ENCODE measurements around the gene EDNRA. TPM values are rescaled to one million over a fixed set of nuclear protein-coding genes. Genes with fewer than 3 reads are reported as not detected.

EDNRA gene
- total and polyA plus RNA-seq, 9 of the 15 experiments (the other 6 are each of a cell fraction or from before 2014, with no cell fraction given) = not detected

DNA sequence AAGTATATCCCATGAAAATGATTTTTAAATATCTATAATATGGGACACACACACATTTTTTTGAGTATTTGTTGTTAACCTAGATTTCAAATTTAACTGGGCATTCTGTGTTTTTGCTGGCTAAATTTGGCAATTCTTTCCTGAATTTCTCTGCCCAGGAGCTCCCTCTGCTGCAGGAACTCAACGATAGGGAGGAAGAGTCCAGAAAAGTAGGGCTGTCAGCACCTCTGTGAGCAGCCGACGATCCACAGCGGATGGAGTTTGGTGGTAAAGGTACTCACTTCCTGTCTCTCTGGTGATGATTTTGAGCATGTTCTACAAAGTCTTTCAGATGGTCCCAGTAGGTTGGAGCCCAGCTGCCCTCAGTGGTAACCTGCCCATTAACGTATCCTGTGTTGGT, 113.2 kb downstream of the EDNRA start:
- BruUV-seq (replicated peaks) = no TSS peak
- H2AFZ ChIP-seq (ENCODE audit: low read depth, low read length) = no peak overlapping the region
- H3K9me1 ChIP-seq (ENCODE audit: control insufficient read depth, insufficient read depth, low read length) = no peaks in the 10 kb centered on the region
- no peaks in the 10 kb centered on the region for H3K36me3 ChIP-seq (ENCODE audit: control insufficient read depth, insufficient read depth, low read length)
- no peak overlapping the region for H3K9ac ChIP-seq (ENCODE audit: insufficient read depth in 1 of 2, low read depth in 2 of 2, low read length in 2 of 2)
- TF ChIP-seq CHD4 (IDR thresholded peaks at IDR 0.05; ENCODE audit: insufficient read depth, insufficient replicate concordance, low read depth, low read length, poor library complexity, severe bottlenecking) (no peak), RAD21 (CRISPR knock-in tag; conservative IDR thresholded peaks at IDR 0.05 in 1 of 2, IDR thresholded peaks at IDR 0.05 in 1 of 2) (0 out of 4 replicates have a peak, but pooled peaks of 1 of the 2 experiments have one; percentile 10)
- TF ChIP-seq, protein P1, sequence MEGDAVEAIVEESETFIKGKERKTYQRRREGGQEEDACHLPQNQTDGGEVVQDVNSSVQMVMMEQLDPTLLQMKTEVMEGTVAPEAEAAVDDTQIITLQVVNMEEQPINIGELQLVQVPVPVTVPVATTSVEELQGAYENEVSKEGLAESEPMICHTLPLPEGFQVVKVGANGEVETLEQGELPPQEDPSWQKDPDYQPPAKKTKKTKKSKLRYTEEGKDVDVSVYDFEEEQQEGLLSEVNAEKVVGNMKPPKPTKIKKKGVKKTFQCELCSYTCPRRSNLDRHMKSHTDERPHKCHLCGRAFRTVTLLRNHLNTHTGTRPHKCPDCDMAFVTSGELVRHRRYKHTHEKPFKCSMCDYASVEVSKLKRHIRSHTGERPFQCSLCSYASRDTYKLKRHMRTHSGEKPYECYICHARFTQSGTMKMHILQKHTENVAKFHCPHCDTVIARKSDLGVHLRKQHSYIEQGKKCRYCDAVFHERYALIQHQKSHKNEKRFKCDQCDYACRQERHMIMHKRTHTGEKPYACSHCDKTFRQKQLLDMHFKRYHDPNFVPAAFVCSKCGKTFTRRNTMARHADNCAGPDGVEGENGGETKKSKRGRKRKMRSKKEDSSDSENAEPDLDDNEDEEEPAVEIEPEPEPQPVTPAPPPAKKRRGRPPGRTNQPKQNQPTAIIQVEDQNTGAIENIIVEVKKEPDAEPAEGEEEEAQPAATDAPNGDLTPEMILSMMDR (IDR thresholded peaks at IDR 0.05 in 2 of 3, conservative IDR thresholded peaks at IDR 0.05 in 1 of 3; ENCODE audit: insufficient read depth in 2 of 3, low read depth in 1 of 3, low read length in 3 of 3) = peak in 2 of 3 experiments; percentile 17 to 20; a peak in 1 of 6 replicates
- intact Hi-C loops (cut with micrococcal nuclease) (no loop called here), in situ Hi-C loops (cut with MboI) (loop anchor here (10.0 to 25.0 kb wide), 2 partner anchors 429 to 582 kb away; no protein-coding TSS in a partner anchor)
- ATAC-seq = peak; percentile 48; the same call in 1 of the 3 replicates
- no peaks in the 10 kb centered on the region for H3K79me2 ChIP-seq (ENCODE audit: control insufficient read depth, insufficient read depth, low read length)
- H4K20me1 ChIP-seq (replicated peaks; ENCODE audit: control insufficient read depth, insufficient read depth, low read length) = no peaks in the 10 kb centered on the region
- no peak overlapping the region for H3K4me2 ChIP-seq (ENCODE audit: insufficient read depth, low read length)
- no peak for DNase-seq (ENCODE audit: extremely low read depth in 1 of 4, low spot score in 3 of 4)
- H3K27ac ChIP-seq (ENCODE audit: extremely low read depth, low read depth, low read length) = no peak overlapping the region
- FAIRE-seq = no peak
- WGBS (ENCODE audit: insufficient coverage, low coverage, missing lambda C conversion rate) = 0% methylated on average over 5 of the region's 5 CpGs
- ChIA-PET CTCF (ENCODE audit: low intra/inter-chr PET ratio) (no interaction called here), POLR2A (no interaction called here)
- H3K4me3 ChIP-seq = no peak overlapping the region
- H3K9me3 ChIP-seq (replicated peaks; ENCODE audit: control insufficient read depth, insufficient read depth, low read depth, low read length) = no peaks in the 10 kb centered on the region
- no peaks in the 10 kb centered on the region for H3K4me1 ChIP-seq (replicated peaks in 1 of 2; ENCODE audit: control insufficient read depth in 2 of 2, insufficient read depth in 2 of 2, low read length in 2 of 2)
- peaks cover 0 to 5% of the 10 kb centered on the region in 2 experiments; a peak in 1 of 5 replicates for H3K27me3 ChIP-seq (ENCODE audit: control insufficient read depth in 2 of 2, insufficient read depth in 2 of 2, low read length in 2 of 2)

Other genes with a start within 250 kb of the EDNRA start
- 11.8 and 14.2 TPM in 2 replicates for gene TMEM184C, start 136.3 kb downstream of the EDNRA start, total RNA-seq (2014; rRNA removed)
- gene TMEM184C, start 136.3 kb downstream of the EDNRA start, total RNA-seq (2014; rRNA removed; fragmentation: Illumina TruSeq; extraction: Trizol) = 19.7 and 20.1 TPM in 2 replicates
- 19.8 and 20.6 TPM in 2 replicates for gene TMEM184C, start 136.3 kb downstream of the EDNRA start, total RNA-seq (2015; rRNA removed; fragmentation: Illumina TruSeq; extraction: Trizol)
- gene TMEM184C, start 136.3 kb downstream of the EDNRA start, total RNA-seq (2021) = 18.2 and 20.9 TPM in 2 replicates
- gene TMEM184C, start 136.3 kb downstream of the EDNRA start, polyA plus RNA-seq (2011; rRNA removed) = 18.6 and 20.2 TPM in 2 replicates
- gene TMEM184C, start 136.3 kb downstream of the EDNRA start, polyA plus RNA-seq (2014; fragmentation: Illumina TruSeq; extraction: Trizol) = 20.3 and 24.2 TPM in 2 replicates
- gene TMEM184C, start 136.3 kb downstream of the EDNRA start, polyA plus RNA-seq (2014; fragmentation: Nextera tagmentation; extraction: Ambion mirVana) = 1 to 10 TPM; 3.9 to 4.8 TPM
- gene TMEM184C, start 136.3 kb downstream of the EDNRA start, polyA plus RNA-seq (2014; rRNA removed) = 8.0 and 10.5 TPM in 2 replicates
- gene PRMT9, start 203.1 kb downstream of the EDNRA start, total RNA-seq (2014; rRNA removed) = 7.2 and 7.9 TPM in 2 replicates
- gene PRMT9, start 203.1 kb downstream of the EDNRA start, total RNA-seq (2014; rRNA removed; fragmentation: Illumina TruSeq; extraction: Trizol) = 11.9 and 12.7 TPM in 2 replicates
- gene PRMT9, start 203.1 kb downstream of the EDNRA start, total RNA-seq (2015; rRNA removed; fragmentation: Illumina TruSeq; extraction: Trizol) = 11.5 and 12.0 TPM in 2 replicates
- 8.2 and 8.3 TPM in 2 replicates for gene PRMT9, start 203.1 kb downstream of the EDNRA start, total RNA-seq (2021)
- gene PRMT9, start 203.1 kb downstream of the EDNRA start, polyA plus RNA-seq (2011; rRNA removed) = 12.1 and 15.6 TPM in 2 replicates
- gene PRMT9, start 203.1 kb downstream of the EDNRA start, polyA plus RNA-seq (2014; fragmentation: Illumina TruSeq; extraction: Trizol) = 6.0 and 7.1 TPM in 2 replicates
- 1 to 10 TPM; 3.5 to 4.7 TPM for gene PRMT9, start 203.1 kb downstream of the EDNRA start, polyA plus RNA-seq (2014; fragmentation: Nextera tagmentation; extraction: Ambion mirVana)
- gene PRMT9, start 203.1 kb downstream of the EDNRA start, polyA plus RNA-seq (2014; rRNA removed) = 5.5 and 8.3 TPM in 2 replicates